Skeletal muscle tissue (tissue), 4 donors: ENCODE data around the gene ULBP2. TPM values are rescaled to one million over a fixed set of nuclear protein-coding genes. Genes with fewer than 3 reads are reported as not detected.
A peak's percentile ranks its signal among the peaks of the same experiment; 100 is the strongest.
"Not testable (repeated sequence)": the region's sequence is repeated elsewhere in the genome, so short reads cannot be mapped to it uniquely, and the experiment has no call there.

Experiments used
- H3K27ac ChIP-seq: one replicate; pipeline ENCODE4 v1.7.0; 2013; ENCODE audit warnings: mild to moderate bottlenecking, low read depth, low read length, inconsistent platforms
- H3K27me3 ChIP-seq, 3 donors: one replicate each; pipeline ENCODE4 v1.7.0; 2013; ENCODE audit warnings: low read length in 3 of 3; ENCODE audit not compliant: control insufficient read depth in 3 of 3, insufficient read depth in 3 of 3
- H3K36me3 ChIP-seq, 3 donors: one replicate each; pipeline ENCODE4 v1.7.0; 2013; ENCODE audit warnings: low read length in 3 of 3; ENCODE audit not compliant: control insufficient read depth in 3 of 3, insufficient read depth in 3 of 3
- H3K4me1 ChIP-seq, 3 donors: one replicate each; pipeline ENCODE4 v1.7.0; 2013; ENCODE audit warnings: low read length in 3 of 3, mild to moderate bottlenecking in 3 of 3; ENCODE audit not compliant: control insufficient read depth in 3 of 3, insufficient read depth in 3 of 3
- H3K4me3 ChIP-seq, 3 donors: one replicate each; pipeline ENCODE4 v1.7.0; 2013; ENCODE audit warnings: low read length in 3 of 3
- H3K9ac ChIP-seq, 3 donors: one replicate each; pipeline ENCODE4 v1.7.0; 2013; ENCODE audit warnings: low read length in 3 of 3, mild to moderate bottlenecking in 3 of 3, moderate library complexity in 2 of 3, low read depth in 1 of 3
- H3K9me3 ChIP-seq, 3 donors: one replicate each; pipeline ENCODE4 v1.7.0; 2013; ENCODE audit warnings: low read length in 3 of 3; ENCODE audit not compliant: control insufficient read depth in 3 of 3
- total RNA-seq: library from RNA; depleted of rRNA; stranded (reverse); fragments of >200 nt; gene quantifications from one replicate; pipeline ENCODE4 v1.2.3, GENCODE V29; 2014
- donor health status: Osteomylitis.

The ULBP2 gene
- total RNA-seq, 1 donor from 2014 or later: not detected

- no peak overlapping the region for H3K9ac ChIP-seq
- no peak overlapping the region for H3K27ac ChIP-seq
- peaks cover 11 to 14% (median 12%) of the 10 kb centered on the region in 3 donors for H3K4me1 ChIP-seq
- no peaks in the 10 kb centered on the region for H3K9me3 ChIP-seq
- H3K27me3 ChIP-seq: peaks cover 64 to 80% (median 72%) of the 10 kb centered on the region in 3 donors
- no peaks in the 10 kb centered on the region for H3K36me3 ChIP-seq
- no peak overlapping the region for H3K4me3 ChIP-seq
Observed at GRCh38 chr6:149936743-149937142, 5.1 kb upstream of the ULBP2 start.

- H3K36me3 ChIP-seq, H3K9me3 ChIP-seq, H3K27ac ChIP-seq: not testable (repeated sequence)
- H3K9ac ChIP-seq: peak overlapping the region in 1 of 3 donors; percentile 62
- peaks cover 11 to 22% (median 15%) of the 10 kb centered on the region in 3 donors for H3K4me1 ChIP-seq
- H3K27me3 ChIP-seq: peaks cover 62 to 87% (median 73%) of the 10 kb centered on the region in 3 donors
- peak overlapping the region; percentile 46 to 75 (median 69) for H3K4me3 ChIP-seq
Observed at GRCh38 chr6:149938013-149938570, 3.7 kb upstream of the ULBP2 start.

- peak overlapping the region; percentile 46 to 75 (median 69) for H3K4me3 ChIP-seq
- H3K9me3 ChIP-seq: no peaks in the 10 kb centered on the region
- H3K27me3 ChIP-seq: peaks cover 61 to 80% (median 66%) of the 10 kb centered on the region in 3 donors
- peak overlapping the region in 2 of 3 donors; percentile 62 to 64 for H3K9ac ChIP-seq
- H3K27ac ChIP-seq: no peak overlapping the region
- H3K36me3 ChIP-seq: no peaks in the 10 kb centered on the region
- peaks cover 11 to 22% (median 15%) of the 10 kb centered on the region in 3 donors for H3K4me1 ChIP-seq
Observed at GRCh38 chr6:149938571-149939355, 3.1 kb upstream of the ULBP2 start.

GRCh38 chr6:149939356-149939648 lies 2.5 kb upstream of the ULBP2 start:
- H3K27me3 ChIP-seq: peaks cover 60 to 78% (median 62%) of the 10 kb centered on the region in 3 donors
- no peaks in the 10 kb centered on the region for H3K9me3 ChIP-seq
- no peak overlapping the region for H3K27ac ChIP-seq
- H3K4me3 ChIP-seq: no peak overlapping the region
- H3K36me3 ChIP-seq: no peaks in the 10 kb centered on the region
- no peak overlapping the region for H3K9ac ChIP-seq
- H3K4me1 ChIP-seq: peaks cover 11 to 22% (median 15%) of the 10 kb centered on the region in 3 donors

GRCh38 chr6:149939909-149940671 lies 1.7 kb upstream of the ULBP2 start:
- Histone ChIP-seq H3K4me3 (no peak overlapping the region), H3K4me1 (peaks cover 11 to 22% (median 15%) of the 10 kb centered on the region in 3 donors), H3K9me3 (no peaks in the 10 kb centered on the region), H3K36me3 (no peaks in the 10 kb centered on the region), H3K9ac (no peak overlapping the region), H3K27me3 (peaks cover 52 to 70% (median 54%) of the 10 kb centered on the region in 3 donors), H3K27ac (no peak overlapping the region)

GRCh38 chr6:149940672-149940982 lies 1.2 kb upstream of the ULBP2 start:
- no peaks in the 10 kb centered on the region for H3K36me3 ChIP-seq
- peaks cover 47 to 65% (median 48%) of the 10 kb centered on the region in 3 donors for H3K27me3 ChIP-seq
- no peaks in the 10 kb centered on the region for H3K9me3 ChIP-seq
- H3K4me3 ChIP-seq: no peak overlapping the region
- H3K9ac ChIP-seq: no peak overlapping the region
- no peak overlapping the region for H3K27ac ChIP-seq
- peaks cover 11 to 22% (median 15%) of the 10 kb centered on the region in 3 donors for H3K4me1 ChIP-seq

- Histone ChIP-seq H3K4me1 (peaks cover 11 to 22% (median 15%) of the 10 kb centered on the region in 3 donors), H3K4me3 (peak overlapping the region; percentile 75 to 79 (median 78)), H3K36me3 (no peaks in the 10 kb centered on the region), H3K27ac (no peak overlapping the region), H3K9me3 (no peaks in the 10 kb centered on the region), H3K27me3 (peaks cover 31 to 49% (median 37%) of the 10 kb centered on the region in 3 donors), H3K9ac (peak overlapping the region in 1 of 3 donors; percentile 64)
Observed at GRCh38 chr6:149942461-149942829, 631 bp downstream of the ULBP2 start.

- not testable (repeated sequence) for H3K4me3 ChIP-seq, H3K27ac ChIP-seq, H3K9me3 ChIP-seq, H3K9ac ChIP-seq, H3K36me3 ChIP-seq
- H3K27me3 ChIP-seq: peaks cover 26 to 47% (median 36%) of the 10 kb centered on the region in 3 donors
- H3K4me1 ChIP-seq: peaks cover 8 to 18% (median 12%) of the 10 kb centered on the region in 3 donors
Observed at GRCh38 chr6:149943321-149943720, 1.5 kb downstream of the ULBP2 start.

- H3K27me3 ChIP-seq: peaks cover 10 to 30% (median 26%) of the 10 kb centered on the region in 3 donors
- not testable (repeated sequence) for H3K9ac ChIP-seq, H3K9me3 ChIP-seq, H3K36me3 ChIP-seq, H3K4me1 ChIP-seq, H3K4me3 ChIP-seq, H3K27ac ChIP-seq
Observed at GRCh38 chr6:149945276-149945675, 3.5 kb downstream of the ULBP2 start.

GRCh38 chr6:149946631-149947030 lies 4.8 kb downstream of the ULBP2 start:
- H3K36me3 ChIP-seq, H3K4me3 ChIP-seq, H3K4me1 ChIP-seq, H3K27ac ChIP-seq, H3K9ac ChIP-seq, H3K9me3 ChIP-seq: not testable (repeated sequence)
- peaks cover 17 to 32% (median 31%) of the 10 kb centered on the region in 3 donors for H3K27me3 ChIP-seq
